HEK293T (cell line): ENCODE measurements around the gene TEX13C.

Experiments used
- ARNT ChIP-seq: fragments of 450-650 bp; IDR thresholded peaks from 2 replicates; pipeline ENCODE4 v1.6.1; 2017; ENCODE audit warnings: mild to moderate bottlenecking
- BHLHE40 ChIP-seq: fragments of 450-650 bp; IDR thresholded peaks from 2 replicates; pipeline ENCODE4 v1.6.1; 2016; ENCODE audit warnings: mild to moderate bottlenecking, moderate library complexity, borderline replicate concordance
- CTBP1 ChIP-seq: fragments of 450-650 bp; IDR thresholded peaks from 2 replicates; pipeline ENCODE4 v1.6.1; 2016; ENCODE audit warnings: borderline replicate concordance
- FOXA1 ChIP-seq: fragments of 450-650 bp; IDR thresholded peaks from 2 replicates; pipeline ENCODE4 v1.6.1; 2016; ENCODE audit warnings: mild to moderate bottlenecking
- FOXM1 ChIP-seq: fragments of 450-650 bp; IDR thresholded peaks from 2 replicates; pipeline ENCODE4 v1.6.1; 2017; ENCODE audit warnings: mild to moderate bottlenecking, borderline replicate concordance
- HDGF ChIP-seq: fragments of 450-650 bp; IDR thresholded peaks from 2 replicates; pipeline ENCODE4 v1.6.1; 2017; ENCODE audit warnings: antibody characterized with exemption, borderline replicate concordance
- LEF1 ChIP-seq: fragments of 450-650 bp; IDR thresholded peaks from 2 replicates; pipeline ENCODE4 v1.6.1; 2017; ENCODE audit warnings: mild to moderate bottlenecking, borderline replicate concordance
- SP1 ChIP-seq: fragments of 450-650 bp; IDR thresholded peaks from 2 replicates; pipeline ENCODE4 v1.6.1; 2017
- SUZ12 ChIP-seq: fragments of 450-650 bp; IDR thresholded peaks from 2 replicates; pipeline ENCODE4 v1.6.1; 2016; ENCODE audit warnings: mild to moderate bottlenecking
- ZNF384 ChIP-seq: fragments of 450-650 bp; IDR thresholded peaks from 2 replicates; pipeline ENCODE4 v1.6.1; 2016

DNA sequence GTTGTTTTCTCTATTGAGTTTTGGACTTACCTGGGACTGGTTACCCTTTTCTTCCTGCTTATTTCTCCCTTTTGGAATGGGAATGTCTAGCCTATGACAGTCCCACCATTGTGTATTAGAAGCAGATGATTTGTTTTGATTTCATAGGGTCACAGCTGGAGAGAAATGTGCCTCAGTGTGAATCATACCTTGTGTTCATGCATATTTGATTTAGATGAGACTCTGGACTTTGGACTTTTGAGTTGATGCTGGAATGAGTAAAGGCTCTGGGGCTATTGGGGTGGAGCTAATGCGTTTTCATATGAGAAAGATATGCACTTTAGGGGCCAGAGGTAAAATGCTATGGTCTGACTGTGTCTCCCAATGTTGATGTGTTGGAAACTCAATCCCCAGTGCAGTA, 30.5 kb upstream of the TEX13C start:
- no peak for TF ChIP-seq ZNF384
- TF ChIP-seq FOXM1: no peak
- no peak for TF ChIP-seq BHLHE40
- TF ChIP-seq CTBP1: no peak
- TF ChIP-seq LEF1: no peak
- no peak for TF ChIP-seq ARNT
- TF ChIP-seq SP1: no peak
- TF ChIP-seq SUZ12: no peak
- no peak for TF ChIP-seq FOXA1
- TF ChIP-seq HDGF: no peak
